ENCODE data around the gene HPX.

The HPX gene

GRCh38 chr11:6390718-6391469 is 49.9 kb downstream of the HPX start:
- in situ Hi-C loops (cut with HindIII; ENCODE audit: low pct_unique_long_range_greater_than_20kb, low sequenced_read_pairs): no loop called here
- TF ChIP-seq JUND (IDR thresholded peaks at IDR 0.05; ENCODE audit: low read depth): no peak

GRCh38 chr11:6389905-6390717 is 50.7 kb downstream of the HPX start, which contains the start of gene SMPD1:
SMPD1 (plus strand) TSS chr11:6390474; CDS start chr11:6390599, 125 bp downstream.
- TF ChIP-seq JUND (IDR thresholded peaks at IDR 0.05; ENCODE audit: low read depth): no peak
- peak; percentile 85 to 87 for DNase-seq (ENCODE audit: low read depth in 1 of 2, low spot score in 1 of 2)
- in situ Hi-C loops (cut with HindIII; ENCODE audit: low pct_unique_long_range_greater_than_20kb, low sequenced_read_pairs): no loop called here

More at GRCh38 chr11:6390718-6391469, 49.9 kb downstream of the HPX start:
- DNase-seq (ENCODE audit: low read depth in 1 of 2, low spot score in 1 of 2): no peak

- TF ChIP-seq JUND (IDR thresholded peaks at IDR 0.05; ENCODE audit: low read depth): no peak
- in situ Hi-C loops (cut with HindIII; ENCODE audit: low pct_unique_long_range_greater_than_20kb, low sequenced_read_pairs): no loop called here
- DNase-seq (ENCODE audit: low read depth in 1 of 2, low spot score in 1 of 2): no peak
These were observed 52.0 kb downstream of the HPX start for GRCh38 chr11:6388748-6389147.

- in situ Hi-C loops (cut with HindIII; ENCODE audit: low pct_unique_long_range_greater_than_20kb, low sequenced_read_pairs): no loop called here
- DNase-seq (ENCODE audit: low read depth in 1 of 2, low spot score in 1 of 2): no peak
- no peak for TF ChIP-seq JUND (IDR thresholded peaks at IDR 0.05; ENCODE audit: low read depth)
These were observed 52.8 kb downstream of the HPX start for GRCh38 chr11:6387811-6388599.

GRCh38 chr11:6385046-6385777 is 55.6 kb downstream of the HPX start:
- in situ Hi-C loops (cut with HindIII; ENCODE audit: low pct_unique_long_range_greater_than_20kb, low sequenced_read_pairs): no loop called here
- no peak for DNase-seq (ENCODE audit: low read depth in 1 of 2, low spot score in 1 of 2)
- TF ChIP-seq JUND (IDR thresholded peaks at IDR 0.05; ENCODE audit: low read depth): no peak

Measured in T47D (cell line).